SK-N-SH treated with all-trans-retinoic acid at 6 μM for 48 hours (cell line): ENCODE results near the gene EN1.

Source experiments
- CREB5 ChIP-seq: fragments of 250-450 bp; sonication (Bioruptor Pico); IDR thresholded peaks from 2 replicates; pipeline ENCODE4 v1.5.1; 2020; ENCODE audit warnings: low read depth, mild to moderate bottlenecking, moderate library complexity
- SNAI2 ChIP-seq: fragments of 250-450 bp; sonication (Bioruptor Pico); IDR thresholded peaks from 2 replicates; pipeline ENCODE4 v1.5.0; 2020; ENCODE audit warnings: mild to moderate bottlenecking, moderate library complexity
- TCF4 ChIP-seq: fragments of 250-450 bp; sonication (Bioruptor Pico); IDR thresholded peaks from 2 replicates; pipeline ENCODE4 v1.8.0; 2021; ENCODE audit warnings: mild to moderate bottlenecking, moderate library complexity, borderline replicate concordance
- ZNF565 ChIP-seq: fragments of 450-650 bp; formaldehyde crosslinking; conservative IDR thresholded peaks from 2 replicates; pipeline ENCODE4 v1.5.0; 2020; ENCODE audit warnings: low read depth, mild to moderate bottlenecking, moderate library complexity
- TF ChIP-seq, protein P1 (sequence below): fragments of 250-450 bp; sonication (Bioruptor Pico); IDR thresholded peaks from 2 replicates; pipeline ENCODE4 v1.8.0; 2020; ENCODE audit warnings: mild to moderate bottlenecking, moderate library complexity, borderline replicate concordance

- TF ChIP-seq TCF4 (CRISPR knock-in tag) (no peak), CREB5 (CRISPR knock-in tag) (no peak), ZNF565 (CRISPR knock-in tag) (no peak), SNAI2 (CRISPR knock-in tag) (no peak)
- TF ChIP-seq, protein P1, sequence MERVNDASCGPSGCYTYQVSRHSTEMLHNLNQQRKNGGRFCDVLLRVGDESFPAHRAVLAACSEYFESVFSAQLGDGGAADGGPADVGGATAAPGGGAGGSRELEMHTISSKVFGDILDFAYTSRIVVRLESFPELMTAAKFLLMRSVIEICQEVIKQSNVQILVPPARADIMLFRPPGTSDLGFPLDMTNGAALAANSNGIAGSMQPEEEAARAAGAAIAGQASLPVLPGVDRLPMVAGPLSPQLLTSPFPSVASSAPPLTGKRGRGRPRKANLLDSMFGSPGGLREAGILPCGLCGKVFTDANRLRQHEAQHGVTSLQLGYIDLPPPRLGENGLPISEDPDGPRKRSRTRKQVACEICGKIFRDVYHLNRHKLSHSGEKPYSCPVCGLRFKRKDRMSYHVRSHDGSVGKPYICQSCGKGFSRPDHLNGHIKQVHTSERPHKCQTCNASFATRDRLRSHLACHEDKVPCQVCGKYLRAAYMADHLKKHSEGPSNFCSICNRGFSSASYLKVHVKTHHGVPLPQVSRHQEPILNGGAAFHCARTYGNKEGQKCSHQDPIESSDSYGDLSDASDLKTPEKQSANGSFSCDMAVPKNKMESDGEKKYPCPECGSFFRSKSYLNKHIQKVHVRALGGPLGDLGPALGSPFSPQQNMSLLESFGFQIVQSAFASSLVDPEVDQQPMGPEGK (CRISPR knock-in tag), result no peak
These were observed 42.5 kb upstream of the EN1 start for GRCh38 chr2:118889995-118890394.
